GM12873 (cell line): ENCODE data around the gene TSPEAR.

Experiments used
- TF ChIP-seq, protein P1 (sequence below): IDR thresholded peaks from 2 replicates; pipeline ENCODE4 v1.5.1; 2012; ENCODE audit warnings: low read depth, mild to moderate bottlenecking, moderate library complexity, low read length, control low read depth; ENCODE audit not compliant: insufficient read depth; ENCODE audit errors: missing control alignments

TSPEAR gene

DNA sequence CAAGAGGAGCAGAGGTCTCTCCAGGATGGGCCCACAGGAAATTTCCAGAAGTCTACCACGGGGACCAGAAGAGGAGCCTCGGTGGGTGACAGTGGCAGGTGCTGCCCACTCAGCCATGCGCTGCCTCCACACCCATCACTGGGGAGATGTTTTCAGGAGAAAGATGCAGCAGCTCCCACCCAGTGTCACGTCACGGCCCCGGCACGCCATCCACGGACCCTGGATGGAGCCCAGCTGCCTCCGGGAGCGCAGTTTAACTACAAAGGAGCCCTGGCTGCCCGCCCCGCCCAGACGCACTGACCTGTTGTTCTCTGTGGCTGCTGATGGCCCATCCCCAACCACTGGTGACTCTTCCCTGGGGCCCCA lies 6.8 kb downstream of the TSPEAR start:
- TF ChIP-seq, protein P1, sequence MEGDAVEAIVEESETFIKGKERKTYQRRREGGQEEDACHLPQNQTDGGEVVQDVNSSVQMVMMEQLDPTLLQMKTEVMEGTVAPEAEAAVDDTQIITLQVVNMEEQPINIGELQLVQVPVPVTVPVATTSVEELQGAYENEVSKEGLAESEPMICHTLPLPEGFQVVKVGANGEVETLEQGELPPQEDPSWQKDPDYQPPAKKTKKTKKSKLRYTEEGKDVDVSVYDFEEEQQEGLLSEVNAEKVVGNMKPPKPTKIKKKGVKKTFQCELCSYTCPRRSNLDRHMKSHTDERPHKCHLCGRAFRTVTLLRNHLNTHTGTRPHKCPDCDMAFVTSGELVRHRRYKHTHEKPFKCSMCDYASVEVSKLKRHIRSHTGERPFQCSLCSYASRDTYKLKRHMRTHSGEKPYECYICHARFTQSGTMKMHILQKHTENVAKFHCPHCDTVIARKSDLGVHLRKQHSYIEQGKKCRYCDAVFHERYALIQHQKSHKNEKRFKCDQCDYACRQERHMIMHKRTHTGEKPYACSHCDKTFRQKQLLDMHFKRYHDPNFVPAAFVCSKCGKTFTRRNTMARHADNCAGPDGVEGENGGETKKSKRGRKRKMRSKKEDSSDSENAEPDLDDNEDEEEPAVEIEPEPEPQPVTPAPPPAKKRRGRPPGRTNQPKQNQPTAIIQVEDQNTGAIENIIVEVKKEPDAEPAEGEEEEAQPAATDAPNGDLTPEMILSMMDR = no peak

- TF ChIP-seq, protein P1 = no peak
Measured at GRCh38 chr21:44703731-44704635, 7.4 kb downstream of the TSPEAR start.

- TF ChIP-seq, protein P1 = no peak
Measured at GRCh38 chr21:44702973-44703730, 8.2 kb downstream of the TSPEAR start.

DNA sequence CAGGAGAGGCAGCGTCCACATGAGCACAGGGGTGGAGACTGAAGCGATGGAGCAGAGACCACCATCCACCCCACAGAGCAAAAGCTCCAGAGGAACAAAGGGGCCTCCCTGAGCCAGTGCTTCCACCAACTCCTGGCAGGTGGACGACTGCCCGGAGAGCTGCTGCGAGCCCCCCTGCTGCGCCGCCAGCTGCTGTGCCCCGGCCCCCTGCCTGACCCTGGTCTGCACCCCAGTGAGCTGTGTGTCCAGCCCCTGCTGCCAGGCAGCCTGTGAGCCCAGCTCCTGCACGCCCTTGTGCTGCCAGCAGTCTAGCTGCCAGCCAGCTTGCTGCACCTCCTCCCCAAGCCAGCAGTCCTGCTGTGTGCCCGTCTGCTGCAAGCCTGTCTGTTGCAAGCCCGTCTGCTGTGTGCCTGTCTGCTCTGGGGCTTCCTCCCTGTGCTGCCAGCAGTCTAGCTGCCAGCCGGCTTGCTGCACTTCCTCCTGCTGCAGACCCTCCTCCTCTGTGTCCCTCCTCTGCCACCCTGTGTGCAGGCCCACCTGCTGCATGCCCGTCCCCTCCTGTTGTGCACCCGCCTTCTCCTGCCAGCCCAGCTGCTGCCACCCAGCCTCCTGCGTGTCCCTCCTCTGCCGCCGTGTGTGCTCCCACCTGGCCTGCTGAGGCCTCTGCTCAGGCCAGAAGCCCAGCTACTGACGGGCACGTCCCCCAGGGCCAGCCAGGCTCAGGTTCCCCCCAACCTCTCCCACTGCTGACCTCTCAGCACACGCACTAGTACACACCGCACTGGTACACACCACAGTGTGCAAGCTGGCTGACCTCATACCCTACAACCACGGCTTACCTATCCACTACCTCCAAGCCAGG lies 9.0 kb downstream of the TSPEAR start:
- TF ChIP-seq, protein P1 = no peak

DNA sequence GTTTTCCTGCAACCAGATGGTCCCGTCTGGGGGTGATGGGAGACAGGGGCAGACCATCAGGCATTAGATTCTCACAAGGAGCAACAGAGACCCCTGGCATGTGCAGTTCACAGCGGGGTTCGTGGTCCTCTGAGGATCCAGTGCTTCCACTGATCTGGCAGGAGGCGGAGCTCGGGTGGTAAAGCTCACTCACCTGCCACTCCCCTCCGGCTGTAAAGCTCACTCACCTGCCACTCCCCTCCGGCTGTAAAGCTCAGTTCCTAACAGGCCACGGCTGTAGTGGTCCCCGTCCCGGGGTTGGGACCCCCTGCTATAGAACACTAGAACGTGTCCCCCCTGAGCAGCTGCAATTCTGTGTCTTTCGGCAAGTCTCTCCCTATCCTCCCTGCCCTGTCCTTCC lies 9.8 kb downstream of the TSPEAR start:
- TF ChIP-seq, protein P1 = no peak

DNA sequence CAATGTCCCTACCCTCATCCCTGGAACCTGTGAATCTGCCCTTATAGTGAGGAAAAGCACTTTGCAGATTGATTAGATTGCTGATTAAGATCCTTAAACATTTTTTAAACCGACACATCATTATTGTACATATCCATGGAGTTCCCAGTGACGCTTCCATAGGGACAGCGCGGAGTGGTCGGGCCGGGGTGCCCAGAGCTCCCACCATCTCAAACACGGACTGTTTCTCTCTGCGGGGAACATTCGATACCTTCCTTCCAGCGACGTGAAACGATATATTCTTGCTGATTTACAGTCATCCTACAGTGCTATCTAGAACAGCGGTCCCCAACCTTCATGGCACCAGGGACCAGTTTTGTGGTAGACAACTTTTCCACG lies 10.4 kb downstream of the TSPEAR start:
- TF ChIP-seq, protein P1 = no peak
